ENCODE results near the gene ACY1.

DNA sequence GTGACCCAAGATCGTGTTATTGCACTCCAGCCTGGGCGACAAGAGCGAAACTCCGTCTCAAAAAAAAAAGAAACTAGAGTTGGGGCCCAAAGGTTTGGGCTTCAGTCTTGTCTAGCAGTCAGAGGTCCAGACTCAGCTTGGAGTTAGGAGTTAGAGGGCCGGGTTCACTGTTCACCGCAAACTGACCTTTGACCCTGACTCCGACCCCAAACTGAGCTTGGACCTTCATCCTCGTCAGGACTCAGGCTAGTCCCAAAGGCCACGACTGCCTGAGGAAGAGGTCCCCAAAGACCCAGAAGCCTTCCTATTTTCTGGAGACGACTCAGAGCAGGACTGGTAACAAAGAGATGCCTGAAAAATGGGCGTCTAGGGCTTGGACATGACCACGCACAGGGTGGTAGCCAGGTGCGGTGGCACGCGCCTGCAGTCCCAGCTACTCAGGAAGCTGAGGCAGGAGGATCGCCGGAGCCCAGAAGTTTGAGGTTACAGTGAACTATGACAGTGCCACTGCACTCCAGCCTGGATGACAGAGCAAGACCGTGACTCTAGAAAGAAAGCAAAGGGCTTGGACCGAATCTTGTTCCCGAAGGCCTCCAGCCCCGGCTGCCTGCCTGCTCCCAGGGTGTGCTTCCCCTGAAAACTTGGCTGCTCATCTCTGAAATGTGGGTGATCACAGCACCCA is 35.1 kb downstream of the ACY1 start:
- TF ChIP-seq, protein P1, sequence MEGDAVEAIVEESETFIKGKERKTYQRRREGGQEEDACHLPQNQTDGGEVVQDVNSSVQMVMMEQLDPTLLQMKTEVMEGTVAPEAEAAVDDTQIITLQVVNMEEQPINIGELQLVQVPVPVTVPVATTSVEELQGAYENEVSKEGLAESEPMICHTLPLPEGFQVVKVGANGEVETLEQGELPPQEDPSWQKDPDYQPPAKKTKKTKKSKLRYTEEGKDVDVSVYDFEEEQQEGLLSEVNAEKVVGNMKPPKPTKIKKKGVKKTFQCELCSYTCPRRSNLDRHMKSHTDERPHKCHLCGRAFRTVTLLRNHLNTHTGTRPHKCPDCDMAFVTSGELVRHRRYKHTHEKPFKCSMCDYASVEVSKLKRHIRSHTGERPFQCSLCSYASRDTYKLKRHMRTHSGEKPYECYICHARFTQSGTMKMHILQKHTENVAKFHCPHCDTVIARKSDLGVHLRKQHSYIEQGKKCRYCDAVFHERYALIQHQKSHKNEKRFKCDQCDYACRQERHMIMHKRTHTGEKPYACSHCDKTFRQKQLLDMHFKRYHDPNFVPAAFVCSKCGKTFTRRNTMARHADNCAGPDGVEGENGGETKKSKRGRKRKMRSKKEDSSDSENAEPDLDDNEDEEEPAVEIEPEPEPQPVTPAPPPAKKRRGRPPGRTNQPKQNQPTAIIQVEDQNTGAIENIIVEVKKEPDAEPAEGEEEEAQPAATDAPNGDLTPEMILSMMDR (IDR thresholded peaks at IDR 0.05): no peak
- no peak for TF ChIP-seq EP300 (IDR thresholded peaks at IDR 0.05)

Measured in suprapubic skin (tissue), 3 donors.